DMS79 (cell line): ENCODE results near the gene SYT2.
"Not testable (repeated sequence)": the region's sequence is repeated elsewhere in the genome, so short reads cannot be mapped to it uniquely, and the experiment has no call there.

Experiments
- DNase-seq: peaks from one replicate; lab custom pipeline; 2025; lab: John Stamatoyannopoulos, UW

The SYT2 gene

DNA sequence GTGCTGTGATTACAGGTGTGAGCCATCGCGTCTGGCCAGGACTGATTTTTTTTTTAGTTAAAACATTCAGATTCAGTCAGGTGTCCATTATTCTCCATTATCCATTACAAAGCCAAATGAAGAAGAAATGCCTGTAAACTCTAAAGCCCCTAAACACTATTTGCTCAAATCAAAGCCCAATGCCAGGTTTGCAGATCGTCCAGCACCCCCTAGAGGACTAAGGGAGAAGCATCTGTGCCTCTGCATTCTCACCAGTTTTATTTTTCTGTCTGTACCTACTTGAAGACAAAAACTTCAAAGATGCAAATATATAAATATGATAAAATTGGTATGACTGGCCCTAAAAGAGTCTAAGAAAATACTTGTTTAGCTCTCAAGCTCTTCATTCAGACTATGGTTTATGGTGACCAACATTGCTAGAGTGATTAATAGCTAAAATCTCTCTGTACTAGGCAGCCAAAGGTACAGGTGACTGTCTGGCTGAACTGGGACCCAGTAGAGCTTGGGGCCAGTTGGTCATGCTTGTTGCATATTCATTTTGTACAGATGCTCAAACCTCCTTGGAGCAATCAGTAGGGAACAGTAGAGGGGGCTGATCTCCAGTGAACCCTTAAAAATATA, 138.4 kb downstream of the SYT2 start:
- no peak for DNase-seq

DNA sequence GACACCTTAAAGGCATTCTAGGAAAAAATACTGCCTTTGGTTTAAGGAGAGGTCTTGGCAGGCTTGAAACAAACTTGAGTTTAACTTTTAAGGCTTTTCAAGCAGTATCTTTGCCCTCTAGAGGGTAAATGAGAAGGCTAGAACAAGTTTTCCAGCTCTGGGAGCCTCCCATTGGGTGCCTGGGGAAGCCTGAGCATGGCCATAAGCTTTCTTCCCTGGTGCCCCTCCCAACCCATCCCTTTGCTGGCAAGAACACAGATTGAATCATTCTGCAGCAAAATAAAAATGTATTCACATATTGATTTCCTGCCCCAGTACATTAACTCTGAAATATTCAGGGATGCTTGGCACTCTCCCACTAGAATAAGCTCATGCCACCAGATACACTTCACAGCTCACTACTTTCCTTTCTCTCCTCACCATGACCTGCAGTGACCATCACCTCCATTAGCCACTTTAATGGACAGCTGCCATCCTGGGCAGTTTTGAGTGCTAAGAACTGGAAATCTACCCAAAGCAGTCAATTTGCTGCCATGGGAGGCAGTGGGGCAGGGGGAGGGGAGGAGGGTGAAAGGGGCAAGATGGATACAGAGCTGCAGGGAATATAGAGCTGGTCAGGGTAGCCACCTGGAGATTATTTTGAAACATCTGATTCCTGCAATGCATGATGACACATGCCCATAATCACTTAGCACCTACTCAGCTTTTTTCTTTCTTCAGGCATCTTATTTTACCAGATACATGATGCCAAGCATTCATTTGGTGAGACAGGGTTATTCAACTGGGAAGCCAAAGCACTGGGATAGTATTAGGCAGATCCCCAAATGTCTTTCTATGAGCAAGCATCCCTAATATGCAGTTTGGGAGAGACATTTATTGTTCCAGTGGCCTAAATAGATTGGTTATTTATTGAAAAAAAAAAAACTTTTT, 140.6 kb downstream of the SYT2 start:
- DNase-seq = no peak

DNA sequence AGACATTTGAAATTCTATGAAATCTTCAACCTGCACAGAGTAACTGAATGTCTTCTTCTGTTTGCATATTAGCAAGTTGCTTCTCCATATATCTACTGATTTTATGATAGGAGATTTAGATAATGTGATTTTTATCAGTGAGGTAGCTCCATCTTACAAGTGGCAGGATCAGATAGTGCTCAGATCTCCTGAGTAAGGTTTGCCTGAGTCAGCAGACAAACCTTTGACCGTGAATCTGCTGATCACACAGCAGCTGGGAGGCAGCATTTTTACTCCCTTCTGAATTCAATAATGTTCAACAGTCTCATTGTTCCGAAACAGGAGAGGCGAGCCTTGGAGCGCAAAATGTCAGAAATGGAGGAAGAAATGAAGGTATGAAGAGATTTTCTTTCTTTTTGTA, 141.4 kb downstream of the SYT2 start:
- DNase-seq = no peak

GRCh38 chr1:202568410-202568809, 141.8 kb downstream of the SYT2 start:
- no peak for DNase-seq

DNA sequence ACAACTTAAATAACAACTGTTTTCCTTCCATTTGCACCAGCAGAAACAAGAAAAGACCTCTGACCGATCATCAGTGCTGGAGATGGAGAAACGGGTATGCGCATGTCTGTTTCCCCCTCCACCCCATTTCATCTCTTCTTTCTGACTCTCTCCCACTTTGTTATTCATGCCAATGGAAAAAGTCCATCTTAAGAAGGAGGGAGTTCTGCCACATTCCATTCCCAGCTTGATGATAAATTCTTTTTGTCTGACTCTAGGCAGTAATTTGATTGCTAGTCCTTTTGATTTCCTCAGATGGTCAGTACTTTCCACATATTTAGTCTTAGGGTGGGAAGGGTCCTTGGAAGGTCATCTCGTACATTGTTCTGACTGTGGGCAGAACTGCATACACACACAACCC, 142.5 kb downstream of the SYT2 start:
- no peak for DNase-seq

- no peak for DNase-seq
Measured at GRCh38 chr1:202565890-202566602, 144.2 kb downstream of the SYT2 start.

GRCh38 chr1:202564958-202565495, 145.2 kb downstream of the SYT2 start:
- DNase-seq = no peak

DNA sequence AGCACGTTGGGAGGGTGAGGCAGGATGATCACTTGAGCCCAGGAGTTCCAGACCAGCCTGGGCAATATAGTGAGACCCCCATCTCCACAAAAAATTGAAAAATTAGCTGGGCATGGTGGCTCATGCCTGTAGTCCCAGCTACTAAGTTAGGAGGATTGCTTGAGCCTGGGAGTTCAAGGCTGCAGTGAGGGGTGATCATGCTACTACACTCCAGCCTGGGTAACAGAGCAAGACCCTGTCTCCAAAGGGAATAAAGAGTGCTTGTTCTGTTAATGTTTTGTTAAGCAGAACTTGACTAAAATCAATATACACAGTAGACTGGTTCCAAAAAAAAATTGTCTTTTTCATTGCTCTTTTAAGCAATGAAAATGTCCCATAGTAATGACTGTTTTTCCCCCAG, 146.4 kb downstream of the SYT2 start:
- no peak for DNase-seq

- DNase-seq = no peak
Measured at GRCh38 chr1:202562444-202563060, 147.7 kb downstream of the SYT2 start.

- DNase-seq = no peak
Measured at GRCh38 chr1:202561726-202562443, 148.4 kb downstream of the SYT2 start.

GRCh38 chr1:202561240-202561639, 149.0 kb downstream of the SYT2 start:
- no peak for DNase-seq

GRCh38 chr1:202557662-202558061, 152.6 kb downstream of the SYT2 start:
- not testable (repeated sequence) for DNase-seq

- DNase-seq = not testable (repeated sequence)
Measured at GRCh38 chr1:202556037-202556436, 154.2 kb downstream of the SYT2 start.

GRCh38 chr1:202554619-202555018, 155.6 kb downstream of the SYT2 start:
- DNase-seq = not testable (repeated sequence)

DNA sequence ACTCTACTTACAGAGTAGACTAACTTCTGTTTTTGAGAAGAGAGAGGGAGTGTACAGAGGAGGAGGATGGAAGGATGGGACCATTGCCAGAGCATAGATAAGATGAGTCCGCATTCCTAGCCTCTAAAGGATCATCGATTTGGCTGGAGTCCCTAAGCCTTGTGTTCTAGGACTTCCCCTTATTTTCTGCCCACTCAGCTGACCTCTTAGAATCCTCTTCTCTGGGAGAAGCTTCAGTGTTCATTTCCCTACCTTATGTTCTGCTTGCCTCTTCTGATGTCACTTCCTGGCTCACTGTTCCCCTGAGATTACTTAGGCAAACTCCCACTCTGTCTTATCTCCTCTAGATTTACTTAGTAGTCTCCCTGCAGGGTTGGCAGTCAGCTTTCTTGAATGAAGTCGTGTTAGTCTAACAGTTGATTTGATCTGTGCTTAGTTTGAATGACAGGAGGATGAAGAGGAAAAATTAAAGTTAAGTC, 156.7 kb downstream of the SYT2 start:
- DNase-seq = no peak

DNA sequence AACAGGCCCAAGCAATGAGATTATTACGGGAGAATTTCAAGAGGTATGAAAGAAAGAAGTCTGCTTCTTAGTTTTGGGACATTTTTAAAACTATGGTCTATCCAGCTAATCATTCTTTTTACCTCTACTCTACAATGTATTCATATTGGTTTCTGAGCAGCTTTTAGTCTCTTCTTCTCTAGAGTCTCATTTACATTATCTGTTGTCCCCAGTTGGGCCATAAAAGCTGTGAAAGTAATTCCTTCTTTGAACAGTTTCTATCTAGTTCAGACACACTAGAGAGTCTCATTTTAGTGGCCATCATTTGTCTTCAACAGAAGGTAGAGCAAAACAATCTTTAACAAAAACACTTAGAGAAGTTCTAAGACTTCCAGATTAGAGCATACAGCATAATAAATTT, 157.2 kb downstream of the SYT2 start:
- not testable (repeated sequence) for DNase-seq

DNA sequence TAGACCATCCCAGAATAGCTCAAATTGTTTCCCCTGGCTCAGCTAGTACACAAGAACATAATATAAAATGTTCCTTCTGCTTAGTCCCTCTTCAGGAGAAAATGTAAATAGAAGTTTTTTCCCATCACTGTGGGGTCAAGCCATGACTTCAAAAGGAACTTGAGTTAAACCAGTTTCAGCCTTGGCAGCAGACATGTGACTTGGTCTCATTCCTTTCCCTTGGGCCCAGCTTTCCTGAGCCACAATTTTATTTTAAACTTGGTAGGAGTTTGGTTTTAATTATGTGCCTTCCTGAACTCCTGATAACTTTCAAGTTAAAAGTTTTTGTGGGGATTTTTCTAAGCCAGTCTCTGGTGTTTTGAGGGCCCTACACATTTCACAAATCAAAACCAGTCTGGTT, 157.6 kb downstream of the SYT2 start:
- DNase-seq = not testable (repeated sequence)

DNA sequence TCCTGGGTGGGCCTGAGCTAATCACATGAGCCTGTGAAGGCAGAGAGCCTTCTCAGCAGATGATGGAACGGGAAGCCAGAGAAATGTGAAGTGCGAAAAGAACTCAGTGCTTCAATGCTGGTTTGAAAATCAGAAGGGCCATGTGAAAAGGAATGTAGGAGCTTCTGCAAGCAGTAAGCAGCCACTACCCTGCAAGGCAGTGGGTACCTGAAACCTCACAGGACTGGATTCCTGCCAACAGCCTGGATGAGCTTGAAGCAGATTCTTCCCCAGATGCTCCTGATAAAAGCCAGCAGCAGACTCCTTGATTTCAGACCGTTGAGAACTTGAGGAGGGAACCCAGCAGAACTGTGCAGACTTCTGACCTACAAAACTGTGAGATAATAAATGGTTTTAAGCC, 158.6 kb downstream of the SYT2 start:
- DNase-seq = peak; percentile 81

- DNase-seq = not testable (repeated sequence)
Measured at GRCh38 chr1:202550088-202550487, 160.2 kb downstream of the SYT2 start.

GRCh38 chr1:202547215-202547614, 163.0 kb downstream of the SYT2 start:
- no peak for DNase-seq

DNA sequence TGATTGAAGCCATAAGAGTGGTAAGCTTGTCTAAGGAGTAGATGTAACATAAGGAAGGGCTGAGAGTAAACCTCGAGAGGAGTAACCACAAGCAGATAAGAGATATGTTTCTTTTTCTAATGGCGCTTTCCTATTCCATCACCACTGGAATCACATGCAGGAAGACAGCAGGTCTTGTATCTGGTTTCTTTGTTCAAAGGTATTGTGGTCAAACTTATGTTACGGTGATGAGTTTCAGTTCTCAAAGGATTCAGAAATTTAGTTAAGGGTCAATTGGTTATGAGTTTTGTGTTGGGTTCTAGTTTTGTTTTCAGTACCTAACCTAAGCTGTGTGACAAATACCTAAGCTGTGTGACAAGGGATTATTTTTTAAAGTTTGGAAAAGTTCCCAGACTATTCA, 163.5 kb downstream of the SYT2 start:
- DNase-seq = not testable (repeated sequence)
